A549 (cell line): Measurements from ENCODE around the gene RECK. TPM values are rescaled to one million over a fixed set of nuclear protein-coding genes. Genes with fewer than 3 reads are reported as not detected.

Source experiments
- ATAC-seq, 2 experiments: fragments of 200-7000 bp in 1 of 2; fragments of >200 bp in 1 of 2; cut with Nextera tagmentation in 1 of 2; cut with Tn5 transposase in 1 of 2; 3 replicates each; pipeline versions ENCODE4 v1.8.0 to v1.9.1; 2018 to 2020; ENCODE audit warnings: mild to moderate bottlenecking in 1 of 2, moderate library complexity in 1 of 2
- CTCF ChIA-PET: fragments of 300-600 bp; sonication (Branson Sonifier 250); formaldehyde crosslinking; extraction: SDS; loops from one replicate; lab custom pipeline; 2021; ENCODE audit warnings: antibody characterized with exemption, inconsistent platforms; lab: Yijun Ruan, JAX
- POLR2A ChIA-PET: fragments of 350-600 bp; formaldehyde crosslinking; extraction: SDS; loops from one replicate; lab custom pipeline; 2021; ENCODE audit warnings: antibody characterized with exemption, inconsistent platforms; lab: Yijun Ruan, JAX
- DNase-seq, 2 experiments: peaks; one replicate each; pipeline versions ENCODE4 v3.0.0 to v3.0.0-alpha.2; 2011 to 2016; ENCODE audit warnings: low read depth in 1 of 2, low spot score in 1 of 2
- FAIRE-seq: peaks from 2 replicates; lab custom pipeline; 2011; peaks lifted over from hg19 to GRCh38; lab: Jason Lieb, UNC
- H3K27ac ChIP-seq, 2 experiments: fragments of >200 bp; sonication (Bioruptor Twin); formaldehyde crosslinking; 3 replicates each; pipeline ENCODE4 v1.5.1; 2016 to 2017
- H3K4me1 ChIP-seq: fragments of >200 bp; sonication (Bioruptor Twin); formaldehyde crosslinking; 3 replicates; pipeline ENCODE4 v1.6.1; 2016
- H3K4me2 ChIP-seq: fragments of >200 bp; sonication (Bioruptor Twin); formaldehyde crosslinking; 3 replicates; pipeline ENCODE4 v1.6.1; 2016
- H3K4me3 ChIP-seq: fragments of >200 bp; sonication (Bioruptor Twin); formaldehyde crosslinking; 3 replicates; pipeline ENCODE4 v1.5.1; 2016
- H3K9me3 ChIP-seq: fragments of >200 bp; sonication (Bioruptor Twin); formaldehyde crosslinking; 3 replicates; pipeline ENCODE4 v1.6.1; 2016
- BHLHE40 ChIP-seq: IDR thresholded peaks from 2 replicates; pipeline ENCODE4 v1.6.1; 2012; ENCODE audit warnings: low read depth, low read length, inconsistent platforms
- CEBPB ChIP-seq, 2 experiments: fragments of >200 bp in 1 of 2; sonication (Bioruptor Twin) in 1 of 2; formaldehyde crosslinking in 1 of 2; IDR thresholded peaks; 2 replicates each; pipeline ENCODE4 v1.6.1; 2012 to 2016
- CHD2 ChIP-seq: fragments of 150-350 bp; IDR thresholded peaks from 2 replicates; pipeline ENCODE4 v1.6.1; 2014; ENCODE audit warnings: low read length; ENCODE audit not compliant: partially characterized antibody
- CHD4 ChIP-seq: fragments of 200-600 bp; sonication (generic); IDR thresholded peaks from 2 replicates; pipeline ENCODE4 v1.6.1; 2016; ENCODE audit warnings: antibody characterized with exemption, mild to moderate bottlenecking, borderline replicate concordance
- EHF ChIP-seq: fragments of 250-450 bp; sonication (Bioruptor Pico); IDR thresholded peaks from 2 replicates; pipeline ENCODE4 v1.5.0; 2020; ENCODE audit warnings: mild to moderate bottlenecking
- EHMT2 ChIP-seq: fragments of 200-600 bp; sonication (generic); IDR thresholded peaks from 2 replicates; pipeline ENCODE4 v1.6.1; 2016; ENCODE audit warnings: antibody characterized with exemption, low read depth, mild to moderate bottlenecking, moderate library complexity
- EP300 ChIP-seq, 2 experiments: fragments of >200 bp; sonication (Bioruptor Twin); formaldehyde crosslinking; IDR thresholded peaks; 2 replicates in 1 of 2; 3 replicates in 1 of 2; pipeline ENCODE4 v1.6.1; 2016 to 2017
- FOSL2 ChIP-seq, 2 experiments: fragments of 450-650 bp in 1 of 2; fragments of >200 bp in 1 of 2; sonication (Bioruptor Twin) in 1 of 2; formaldehyde crosslinking; IDR thresholded peaks; 2 replicates each; pipeline versions ENCODE4 v1.5.0 to v1.6.1; 2016 to 2020; ENCODE audit warnings: mild to moderate bottlenecking in 1 of 2, moderate library complexity in 1 of 2
- FOXS1 ChIP-seq: fragments of 250-450 bp; sonication (Bioruptor Pico); IDR thresholded peaks from 2 replicates; pipeline ENCODE4 v1.5.0; 2020; ENCODE audit warnings: mild to moderate bottlenecking, moderate library complexity
- GATA3 ChIP-seq: IDR thresholded peaks from 2 replicates; pipeline ENCODE4 v1.6.1; 2012; ENCODE audit warnings: borderline replicate concordance
- HEYL ChIP-seq: fragments of 250-450 bp; sonication (Bioruptor Pico); IDR thresholded peaks from 2 replicates; pipeline ENCODE4 v1.8.0; 2021; ENCODE audit warnings: mild to moderate bottlenecking, moderate library complexity
- HOXA7 ChIP-seq: fragments of 250-450 bp; sonication (Bioruptor Pico); IDR thresholded peaks from 2 replicates; pipeline ENCODE4 v1.5.0; 2020; ENCODE audit warnings: mild to moderate bottlenecking, moderate library complexity
- HOXB5 ChIP-seq: fragments of 250-450 bp; sonication (Bioruptor Pico); IDR thresholded peaks from 2 replicates; pipeline ENCODE4 v1.5.0; 2020; ENCODE audit warnings: mild to moderate bottlenecking, moderate library complexity
- JUN ChIP-seq, 2 experiments: fragments of >200 bp; sonication (Bioruptor Twin); formaldehyde crosslinking; IDR thresholded peaks; 2 replicates in 1 of 2; 3 replicates in 1 of 2; pipeline ENCODE4 v1.6.1; 2016 to 2017
- JUNB ChIP-seq: fragments of >200 bp; sonication (Bioruptor Twin); formaldehyde crosslinking; IDR thresholded peaks from 2 replicates; pipeline ENCODE4 v1.6.1; 2016
- KDM1A ChIP-seq: fragments of 200-600 bp; sonication (generic); IDR thresholded peaks from 2 replicates; pipeline ENCODE4 v1.6.1; 2016; ENCODE audit warnings: low read depth, mild to moderate bottlenecking
- KDM5A ChIP-seq: fragments of 200-600 bp; sonication (generic); IDR thresholded peaks from 2 replicates; pipeline ENCODE4 v1.6.1; 2016; ENCODE audit warnings: antibody characterized with exemption, mild to moderate bottlenecking
- MAFK ChIP-seq: fragments of 450-650 bp; IDR thresholded peaks from 2 replicates; pipeline ENCODE4 v1.6.1; 2014; ENCODE audit not compliant: partially characterized antibody
- MAZ ChIP-seq: fragments of 150-350 bp; IDR thresholded peaks from 2 replicates; pipeline ENCODE4 v1.6.1; 2014; ENCODE audit warnings: antibody characterized with exemption, low read depth, low read length, borderline replicate concordance
- MYC ChIP-seq: IDR thresholded peaks from 2 replicates; pipeline ENCODE4 v1.6.1; 2012; ENCODE audit warnings: mild to moderate bottlenecking, inconsistent platforms, low read length, improper control_type of control experiment, borderline replicate concordance
- POLR2AphosphoS2 ChIP-seq: conservative IDR thresholded peaks from 2 replicates; pipeline ENCODE4 v1.6.1; 2012; ENCODE audit warnings: low read length, improper control_type of control experiment, inconsistent platforms
- RARB ChIP-seq: fragments of 250-450 bp; sonication (Bioruptor Pico); IDR thresholded peaks from 2 replicates; pipeline ENCODE4 v1.8.0; 2021; ENCODE audit warnings: mild to moderate bottlenecking, moderate library complexity
- RCOR1 ChIP-seq: fragments of 150-350 bp; IDR thresholded peaks from 2 replicates; pipeline ENCODE4 v1.6.1; 2014; ENCODE audit warnings: antibody characterized with exemption, low read length, low read depth
- SMC3 ChIP-seq: fragments of >200 bp; sonication (Bioruptor Twin); formaldehyde crosslinking; IDR thresholded peaks from 3 replicates; pipeline ENCODE4 v1.6.1; 2018; ENCODE audit warnings: inconsistent platforms
- SREBF2 ChIP-seq: fragments of 450-650 bp; IDR thresholded peaks from 2 replicates; pipeline ENCODE4 v1.6.1; 2014; ENCODE audit warnings: mild to moderate bottlenecking, moderate library complexity
- TP53 ChIP-seq: fragments of 250-450 bp; sonication (Bioruptor Pico); IDR thresholded peaks from 2 replicates; pipeline ENCODE4 v1.5.0; 2021; ENCODE audit warnings: mild to moderate bottlenecking, moderate library complexity
- ZC3H11A ChIP-seq: fragments of 450-650 bp; IDR thresholded peaks from 2 replicates; pipeline ENCODE4 v1.6.1; 2014; ENCODE audit warnings: antibody characterized with exemption, mild to moderate bottlenecking
- ZNF302 ChIP-seq: fragments of 250-450 bp; sonication (Bioruptor Pico); IDR thresholded peaks from 2 replicates; pipeline ENCODE4 v1.9.0; 2021; ENCODE audit warnings: inconsistent platforms, mild to moderate bottlenecking, moderate library complexity
- WGBS: methylation state at CpG from one replicate; pipeline ENCODE4 v1.1.6; 2017; ENCODE audit errors: missing lambda C conversion rate; 5-methylcytosine and 5-hydroxymethylcytosine counted together
- polyA plus RNA-seq, 4 experiments: library from polyadenylated mRNA; depleted of rRNA in 3 of 4; stranded (reverse); fragments of >200 nt; fragmentation: RNase III in 1 of 4; extraction: RNeasy Plus Mini Kit Qiagen cat#74134 plus additional on column Dnase treatment in 1 of 4; gene quantifications; 2 replicates in 3 of 4; 3 replicates in 1 of 4; pipeline ENCODE4 v1.2.3, GENCODE V29; 2011 to 2017
- TF ChIP-seq, protein P1 (sequence below): fragments of >200 bp; sonication (Bioruptor Twin); formaldehyde crosslinking; IDR thresholded peaks from 3 replicates; pipeline ENCODE4 v1.5.1; 2016
- TF ChIP-seq, protein P2 (sequence below): IDR thresholded peaks from 2 replicates; pipeline ENCODE4 v1.6.1; 2012
- TF ChIP-seq, protein P3 (sequence below): fragments of >200 bp; sonication (Bioruptor Twin); formaldehyde crosslinking; IDR thresholded peaks from 3 replicates; pipeline ENCODE4 v1.6.1; 2016
- TF ChIP-seq, protein P4 (sequence below): IDR thresholded peaks from 2 replicates; pipeline ENCODE4 v1.6.1; 2012; ENCODE audit warnings: low read depth, borderline replicate concordance
- TF ChIP-seq, protein P5 (sequence below): fragments of 250-450 bp; sonication (Bioruptor Pico); IDR thresholded peaks from 2 replicates; pipeline ENCODE4 v1.5.0; 2021; ENCODE audit warnings: mild to moderate bottlenecking, moderate library complexity, borderline replicate concordance
- TF ChIP-seq, protein P6 (sequence below): fragments of >200 bp; sonication (Bioruptor Twin); formaldehyde crosslinking; IDR thresholded peaks from 2 replicates; pipeline ENCODE4 v1.6.1; 2016
- TF ChIP-seq, protein P7 (sequence below): IDR thresholded peaks from 2 replicates; pipeline ENCODE4 v1.6.1; 2012

The RECK gene
- polyA plus RNA-seq, 2 of the 4 experiments (the other 2 are of a cell fraction): 5.0 to 8.7 TPM

DNA sequence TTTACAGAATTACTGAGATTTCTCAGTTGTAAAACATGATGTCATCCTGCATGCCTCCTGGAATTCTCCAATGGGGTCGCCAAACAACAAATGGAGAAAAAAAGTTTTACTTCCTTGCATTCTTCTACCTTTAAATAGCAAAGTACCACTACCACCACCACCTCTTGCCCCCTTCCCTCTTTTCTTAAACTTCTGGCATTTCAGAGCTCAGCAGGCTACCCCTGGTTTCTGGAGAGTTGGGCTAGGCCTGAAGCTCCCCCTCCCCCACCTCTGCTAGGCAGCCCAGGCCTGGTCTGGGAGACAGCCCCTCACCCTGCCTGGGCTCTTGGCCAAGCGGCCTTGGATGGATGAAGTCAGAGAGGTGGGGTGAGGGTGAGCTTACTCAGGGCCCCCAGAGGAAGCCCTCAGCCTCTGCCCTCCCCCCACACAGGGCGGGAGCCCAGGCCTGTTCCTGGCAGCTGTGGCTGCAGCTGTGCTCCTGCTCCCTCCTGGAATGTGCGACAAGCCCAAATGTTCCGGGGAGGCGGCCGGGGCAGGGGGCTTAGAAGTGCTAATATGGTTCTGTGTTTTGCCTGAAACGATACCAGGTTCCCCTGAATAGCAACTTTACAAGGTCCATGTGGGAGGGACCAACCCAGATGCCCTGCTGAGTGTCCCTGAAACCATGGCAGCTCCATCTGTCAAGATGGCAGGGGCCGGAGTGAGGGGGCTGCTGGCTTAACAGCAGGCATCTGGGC is 126.5 kb downstream of the RECK start:
- ChIA-PET POLR2A (interaction anchor here (0.8 to 3.0 kb wide), 7 partner anchors 12 to 239 kb away, joined by 3 to 30 read pairs (median 5); partner anchors contain the start of genes CLTA, GLIPR2 and GNE), CTCF (interaction anchor here (0.7 to 16.6 kb wide), 18 partner anchors 9 to 281 kb away, joined by 3 to 321 read pairs (median 9); partner anchors contain the start of genes CLTA and GLIPR2)
- Histone ChIP-seq H3K4me2 (peak overlapping the region; percentile 53), H3K4me3 (no peak overlapping the region), H3K27ac (peak overlapping the region; percentile 65 to 90), H3K9me3 (no peaks in the 10 kb centered on the region), H3K4me1 (peaks cover 44% of the 10 kb centered on the region)
- peak in 1 of 2 experiments; percentile 74 for DNase-seq
- peak; percentile 51 to 54 for ATAC-seq
- no peak for FAIRE-seq
- WGBS: 65% methylated on average over 8 of the region's 9 CpGs
- TF ChIP-seq GATA3 (peak; percentile 28; the same call in 1 of the 2 replicates), HEYL (no peak), HOXB5 (CRISPR knock-in tag) (no peak), TP53 (CRISPR knock-in tag) (no peak), RARB (CRISPR knock-in tag) (no peak), SMC3 (no peak), MAFK (no peak), CEBPB (IDR thresholded peaks at IDR 0.05) (no peak), SREBF2 (no peak), EHMT2 (no peak), ZC3H11A (no peak), BHLHE40 (no peak), MAZ (no peak), CHD2 (no peak), CHD4 (no peak), RCOR1 (no peak), FOSL2 (IDR thresholded peaks at IDR 0.05) (no peak), FOSL2 (CRISPR knock-in tag; IDR thresholded peaks at IDR 0.05) (0 out of 2 replicates have a peak, but pooled peaks have one; percentile 12), POLR2AphosphoS2 (no peak), KDM1A (no peak), EP300 (IDR thresholded peaks at IDR 0.05) (peak in 1 of 2 experiments; percentile 23; a peak in 1 of 5 replicates), KDM5A (no peak), JUNB (no peak; the same call in 1 of the 2 replicates), EHF (CRISPR knock-in tag) (no peak), JUN (IDR thresholded peaks at IDR 0.05) (peak in 1 of 2 experiments; percentile 49; a peak in 1 of 5 replicates), MYC (no peak), ZNF302 (CRISPR knock-in tag) (no peak), FOXS1 (CRISPR knock-in tag) (no peak), HOXA7 (no peak)
- TF ChIP-seq, protein P1, sequence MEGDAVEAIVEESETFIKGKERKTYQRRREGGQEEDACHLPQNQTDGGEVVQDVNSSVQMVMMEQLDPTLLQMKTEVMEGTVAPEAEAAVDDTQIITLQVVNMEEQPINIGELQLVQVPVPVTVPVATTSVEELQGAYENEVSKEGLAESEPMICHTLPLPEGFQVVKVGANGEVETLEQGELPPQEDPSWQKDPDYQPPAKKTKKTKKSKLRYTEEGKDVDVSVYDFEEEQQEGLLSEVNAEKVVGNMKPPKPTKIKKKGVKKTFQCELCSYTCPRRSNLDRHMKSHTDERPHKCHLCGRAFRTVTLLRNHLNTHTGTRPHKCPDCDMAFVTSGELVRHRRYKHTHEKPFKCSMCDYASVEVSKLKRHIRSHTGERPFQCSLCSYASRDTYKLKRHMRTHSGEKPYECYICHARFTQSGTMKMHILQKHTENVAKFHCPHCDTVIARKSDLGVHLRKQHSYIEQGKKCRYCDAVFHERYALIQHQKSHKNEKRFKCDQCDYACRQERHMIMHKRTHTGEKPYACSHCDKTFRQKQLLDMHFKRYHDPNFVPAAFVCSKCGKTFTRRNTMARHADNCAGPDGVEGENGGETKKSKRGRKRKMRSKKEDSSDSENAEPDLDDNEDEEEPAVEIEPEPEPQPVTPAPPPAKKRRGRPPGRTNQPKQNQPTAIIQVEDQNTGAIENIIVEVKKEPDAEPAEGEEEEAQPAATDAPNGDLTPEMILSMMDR: no peak
- TF ChIP-seq, protein P2, sequence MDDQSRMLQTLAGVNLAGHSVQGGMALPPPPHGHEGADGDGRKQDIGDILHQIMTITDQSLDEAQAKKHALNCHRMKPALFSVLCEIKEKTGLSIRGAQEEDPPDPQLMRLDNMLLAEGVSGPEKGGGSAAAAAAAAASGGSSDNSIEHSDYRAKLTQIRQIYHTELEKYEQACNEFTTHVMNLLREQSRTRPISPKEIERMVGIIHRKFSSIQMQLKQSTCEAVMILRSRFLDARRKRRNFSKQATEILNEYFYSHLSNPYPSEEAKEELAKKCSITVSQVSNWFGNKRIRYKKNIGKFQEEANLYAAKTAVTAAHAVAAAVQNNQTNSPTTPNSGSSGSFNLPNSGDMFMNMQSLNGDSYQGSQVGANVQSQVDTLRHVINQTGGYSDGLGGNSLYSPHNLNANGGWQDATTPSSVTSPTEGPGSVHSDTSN: no peak
- TF ChIP-seq, protein P3, sequence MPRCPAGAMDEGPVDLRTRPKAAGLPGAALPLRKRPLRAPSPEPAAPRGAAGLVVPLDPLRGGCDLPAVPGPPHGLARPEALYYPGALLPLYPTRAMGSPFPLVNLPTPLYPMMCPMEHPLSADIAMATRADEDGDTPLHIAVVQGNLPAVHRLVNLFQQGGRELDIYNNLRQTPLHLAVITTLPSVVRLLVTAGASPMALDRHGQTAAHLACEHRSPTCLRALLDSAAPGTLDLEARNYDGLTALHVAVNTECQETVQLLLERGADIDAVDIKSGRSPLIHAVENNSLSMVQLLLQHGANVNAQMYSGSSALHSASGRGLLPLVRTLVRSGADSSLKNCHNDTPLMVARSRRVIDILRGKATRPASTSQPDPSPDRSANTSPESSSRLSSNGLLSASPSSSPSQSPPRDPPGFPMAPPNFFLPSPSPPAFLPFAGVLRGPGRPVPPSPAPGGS: no peak
- TF ChIP-seq, protein P4, sequence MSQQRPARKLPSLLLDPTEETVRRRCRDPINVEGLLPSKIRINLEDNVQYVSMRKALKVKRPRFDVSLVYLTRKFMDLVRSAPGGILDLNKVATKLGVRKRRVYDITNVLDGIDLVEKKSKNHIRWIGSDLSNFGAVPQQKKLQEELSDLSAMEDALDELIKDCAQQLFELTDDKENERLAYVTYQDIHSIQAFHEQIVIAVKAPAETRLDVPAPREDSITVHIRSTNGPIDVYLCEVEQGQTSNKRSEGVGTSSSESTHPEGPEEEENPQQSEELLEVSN: no peak
- TF ChIP-seq, protein P5, sequence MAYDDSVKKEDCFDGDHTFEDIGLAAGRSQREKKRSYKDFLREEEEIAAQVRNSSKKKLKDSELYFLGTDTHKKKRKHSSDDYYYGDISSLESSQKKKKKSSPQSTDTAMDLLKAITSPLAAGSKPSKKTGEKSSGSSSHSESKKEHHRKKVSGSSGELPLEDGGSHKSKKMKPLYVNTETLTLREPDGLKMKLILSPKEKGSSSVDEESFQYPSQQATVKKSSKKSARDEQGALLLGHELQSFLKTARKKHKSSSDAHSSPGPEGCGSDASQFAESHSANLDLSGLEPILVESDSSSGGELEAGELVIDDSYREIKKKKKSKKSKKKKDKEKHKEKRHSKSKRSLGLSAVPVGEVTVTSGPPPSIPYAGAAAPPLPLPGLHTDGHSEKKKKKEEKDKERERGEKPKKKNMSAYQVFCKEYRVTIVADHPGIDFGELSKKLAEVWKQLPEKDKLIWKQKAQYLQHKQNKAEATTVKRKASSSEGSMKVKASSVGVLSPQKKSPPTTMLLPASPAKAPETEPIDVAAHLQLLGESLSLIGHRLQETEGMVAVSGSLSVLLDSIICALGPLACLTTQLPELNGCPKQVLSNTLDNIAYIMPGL (CRISPR knock-in tag): no peak
- TF ChIP-seq, protein P6, sequence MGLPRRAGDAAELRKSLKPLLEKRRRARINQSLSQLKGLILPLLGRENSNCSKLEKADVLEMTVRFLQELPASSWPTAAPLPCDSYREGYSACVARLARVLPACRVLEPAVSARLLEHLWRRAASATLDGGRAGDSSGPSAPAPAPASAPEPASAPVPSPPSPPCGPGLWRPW: no peak
- TF ChIP-seq, protein P7, sequence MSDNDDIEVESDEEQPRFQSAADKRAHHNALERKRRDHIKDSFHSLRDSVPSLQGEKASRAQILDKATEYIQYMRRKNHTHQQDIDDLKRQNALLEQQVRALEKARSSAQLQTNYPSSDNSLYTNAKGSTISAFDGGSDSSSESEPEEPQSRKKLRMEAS: no peak
